OCI-LY1 (cell line): ENCODE measurements around the gene RAPGEF2.

ENCODE experiments used
- CTCF ChIP-seq: fragments of 200-600 bp; sonication (generic), shearing (Covaris generic); IDR thresholded peaks from 2 replicates; pipeline ENCODE4 v1.5.1; 2017; ENCODE audit warnings: mild to moderate bottlenecking, antibody characterized with exemption, low read length, moderate library complexity, mixed read lengths
- EZH2 ChIP-seq: fragments of 200-600 bp; sonication (generic), shearing (Covaris generic); IDR thresholded peaks from 2 replicates; pipeline ENCODE4 v1.8.0; 2017; ENCODE audit warnings: borderline replicate concordance, mixed run types, mild to moderate bottlenecking, antibody characterized with exemption, low read length, moderate library complexity, mixed read lengths

GRCh38 chr4:159102622-159103383, at the start of gene RAPGEF2:
- TF ChIP-seq CTCF (no peak), EZH2 (no peak)
